ENCODE measurements around the gene COQ8B. TPM values are rescaled to one million over a fixed set of nuclear protein-coding genes. Genes with fewer than 3 reads are reported as not detected.
"Not testable (repeated sequence)": the region's sequence is repeated elsewhere in the genome, so short reads cannot be mapped to it uniquely, and the experiment has no call there.

Gene COQ8B
- 38.4 and 41.6 TPM in 2 replicates for total RNA-seq

- H3K4me3 Mint-ChIP-seq, result peak within 1 kb of the TSS; percentile 97
- H3K4me1 Mint-ChIP-seq (ENCODE audit: low read depth), result peaks cover 45% of the 10 kb centered on the region
- H3K9me3 Mint-ChIP-seq, result no peaks in the 10 kb centered on the region
- peak; percentile 100 for DNase-seq (ENCODE audit: low spot score)
- peaks cover 17% of the 10 kb centered on the region for H3K36me3 Mint-ChIP-seq (ENCODE audit: low read depth)
- intact Hi-C loops (cut with micrococcal nuclease), result loop anchor here (1.0 to 10.0 kb wide), 8 partner anchors 34 to 1171 kb away; partner anchors contain the start of genes ACTMAP, AKT2, BLVRB and C19orf47
- H3K27me3 Mint-ChIP-seq (ENCODE audit: insufficient read depth), result no peaks in the 10 kb centered on the region
- H3K27ac Mint-ChIP-seq, result peak within 1 kb of the TSS; percentile 95
Observed at GRCh38 chr19:40716482-40717324, at the start of gene COQ8B, which contains the start of gene ITPKC. Gene COQ8B, minus strand, starts transcription at chr19:40716886. Its CDS starts 2,254 bp downstream, at chr19:40714632. Gene ITPKC, plus strand, starts transcription at chr19:40717112. Its CDS starts 24 bp downstream, at chr19:40717136.

DNA sequence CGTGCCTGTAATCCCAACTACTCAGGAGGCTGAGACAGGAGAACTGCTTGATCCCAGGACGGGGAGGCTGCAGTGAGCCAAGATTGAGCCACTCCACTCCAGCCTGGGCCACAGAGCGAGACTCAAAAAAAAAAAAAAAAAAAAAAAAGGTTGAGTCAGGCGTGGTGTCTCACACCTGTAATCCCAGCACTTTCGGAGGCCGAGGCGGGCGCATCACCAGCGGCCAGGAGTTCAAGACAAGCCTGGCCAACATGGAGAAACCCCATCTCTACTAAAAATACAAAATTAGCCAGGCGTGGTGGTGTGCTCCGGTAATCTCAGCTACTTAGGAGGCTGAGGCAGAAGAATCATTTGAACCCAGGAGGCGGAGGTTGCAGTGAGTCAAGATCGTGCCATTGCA lies 49.7 kb upstream of the COQ8B start:
- H3K9me3 Mint-ChIP-seq; H3K27me3 Mint-ChIP-seq (ENCODE audit: insufficient read depth); H3K27ac Mint-ChIP-seq; DNase-seq (ENCODE audit: low spot score); intact Hi-C loops (cut with micrococcal nuclease); H3K4me3 Mint-ChIP-seq: not testable (repeated sequence)
- Mint-ChIP-seq H3K36me3 (ENCODE audit: low read depth) (peaks cover 54% of the 10 kb centered on the region), H3K4me1 (ENCODE audit: low read depth) (peaks cover 50% of the 10 kb centered on the region)

- DNase-seq (ENCODE audit: low spot score), result no peak
- H3K4me1 Mint-ChIP-seq (ENCODE audit: low read depth), result peaks cover 48% of the 10 kb centered on the region
- H3K4me3 Mint-ChIP-seq, result no peak overlapping the region
Observed at GRCh38 chr19:40763963-40764362, 47.3 kb upstream of the COQ8B start.

DNA sequence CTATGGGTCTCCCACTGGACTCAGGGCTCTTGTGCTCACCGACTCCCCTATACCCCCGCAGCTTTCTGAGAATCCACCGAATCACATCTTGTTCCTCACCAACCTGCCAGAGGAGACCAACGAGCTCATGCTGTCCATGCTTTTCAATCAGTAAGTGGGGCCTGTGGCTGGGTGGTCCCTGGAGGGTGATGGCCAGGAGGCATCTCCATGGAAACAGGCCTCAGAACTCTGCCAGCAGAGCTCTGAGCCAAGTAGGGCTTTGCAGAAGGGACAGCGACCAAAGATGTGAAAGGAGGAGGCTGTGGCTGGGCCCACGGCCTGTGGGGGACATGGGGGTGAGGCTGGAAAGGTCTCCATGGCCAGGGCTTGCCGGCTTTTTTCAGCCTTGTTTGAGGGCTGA lies 46.8 kb upstream of the COQ8B start:
- Mint-ChIP-seq H3K27me3 (ENCODE audit: insufficient read depth) (no peaks in the 10 kb centered on the region), H3K4me1 (ENCODE audit: low read depth) (peaks cover 49% of the 10 kb centered on the region), H3K9me3 (no peaks in the 10 kb centered on the region), H3K27ac (peak overlapping the region; percentile 10), H3K36me3 (ENCODE audit: low read depth) (peaks cover 56% of the 10 kb centered on the region), H3K4me3 (no peak overlapping the region)
- DNase-seq (ENCODE audit: low spot score), result no peak
- intact Hi-C loops (cut with micrococcal nuclease), result no loop called here

More at GRCh38 chr19:40763963-40764362, 47.3 kb upstream of the COQ8B start:
- Mint-ChIP-seq H3K27ac (peak overlapping the region; percentile 62), H3K36me3 (ENCODE audit: low read depth) (peaks cover 57% of the 10 kb centered on the region), H3K9me3 (no peaks in the 10 kb centered on the region), H3K27me3 (ENCODE audit: insufficient read depth) (no peaks in the 10 kb centered on the region)
- intact Hi-C loops (cut with micrococcal nuclease), result no loop called here

GRCh38 chr19:40762754-40763470 lies 46.2 kb upstream of the COQ8B start:
- H3K4me1 Mint-ChIP-seq (ENCODE audit: low read depth), result peaks cover 54% of the 10 kb centered on the region

GRCh38 chr19:40759352-40759751 lies 42.7 kb upstream of the COQ8B start:
- intact Hi-C loops (cut with micrococcal nuclease), result loop anchor here (10.0 kb wide), 1 partner anchor 475 kb away; the partner anchor contains the start of gene AKT2
- Mint-ChIP-seq H3K4me1 (ENCODE audit: low read depth) (peaks cover 66% of the 10 kb centered on the region), H3K27me3 (ENCODE audit: insufficient read depth) (no peaks in the 10 kb centered on the region), H3K27ac (no peak overlapping the region), H3K9me3 (no peaks in the 10 kb centered on the region), H3K36me3 (ENCODE audit: low read depth) (peaks cover 74% of the 10 kb centered on the region), H3K4me3 (no peak overlapping the region)
- DNase-seq (ENCODE audit: low spot score), result no peak

More at GRCh38 chr19:40762754-40763470, 46.2 kb upstream of the COQ8B start:
- Mint-ChIP-seq H3K36me3 (ENCODE audit: low read depth) (peaks cover 61% of the 10 kb centered on the region), H3K27ac (no peak overlapping the region), H3K27me3 (ENCODE audit: insufficient read depth) (no peaks in the 10 kb centered on the region), H3K4me3 (peak overlapping the region; percentile 15), H3K9me3 (no peaks in the 10 kb centered on the region)
- intact Hi-C loops (cut with micrococcal nuclease), result no loop called here
- no peak for DNase-seq (ENCODE audit: low spot score)

DNA sequence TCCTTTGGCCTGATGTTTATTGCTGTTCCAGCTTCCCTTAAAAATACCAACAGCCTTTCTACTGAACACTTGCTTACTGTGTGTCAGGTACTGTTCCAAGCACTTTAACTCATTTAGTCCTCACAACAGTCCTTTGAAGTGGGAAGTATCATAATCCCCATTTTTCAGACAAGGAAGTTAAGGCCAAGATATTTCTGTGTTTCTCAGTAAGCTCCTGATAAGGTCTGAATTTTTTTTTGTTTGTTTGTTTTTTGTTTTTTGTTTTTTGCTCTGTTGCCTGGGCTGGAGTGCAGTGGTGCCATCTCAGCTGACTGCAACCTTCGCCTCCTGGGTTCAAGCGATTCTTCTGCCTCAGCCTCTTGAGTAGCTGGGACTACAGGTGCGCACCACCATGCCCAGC lies 41.8 kb upstream of the COQ8B start:
- H3K36me3 Mint-ChIP-seq (ENCODE audit: low read depth), result peaks cover 68% of the 10 kb centered on the region
- no peaks in the 10 kb centered on the region for H3K27me3 Mint-ChIP-seq (ENCODE audit: insufficient read depth)
- no peaks in the 10 kb centered on the region for H3K9me3 Mint-ChIP-seq
- H3K4me1 Mint-ChIP-seq (ENCODE audit: low read depth), result peaks cover 60% of the 10 kb centered on the region
- peak overlapping the region; percentile 23 for H3K4me3 Mint-ChIP-seq
- intact Hi-C loops (cut with micrococcal nuclease), result loop anchor here (10.0 kb wide), 1 partner anchor 474 kb away; the partner anchor contains the start of gene AKT2
- DNase-seq (ENCODE audit: low spot score), result no peak
- peak overlapping the region; percentile 15 for H3K27ac Mint-ChIP-seq

DNA sequence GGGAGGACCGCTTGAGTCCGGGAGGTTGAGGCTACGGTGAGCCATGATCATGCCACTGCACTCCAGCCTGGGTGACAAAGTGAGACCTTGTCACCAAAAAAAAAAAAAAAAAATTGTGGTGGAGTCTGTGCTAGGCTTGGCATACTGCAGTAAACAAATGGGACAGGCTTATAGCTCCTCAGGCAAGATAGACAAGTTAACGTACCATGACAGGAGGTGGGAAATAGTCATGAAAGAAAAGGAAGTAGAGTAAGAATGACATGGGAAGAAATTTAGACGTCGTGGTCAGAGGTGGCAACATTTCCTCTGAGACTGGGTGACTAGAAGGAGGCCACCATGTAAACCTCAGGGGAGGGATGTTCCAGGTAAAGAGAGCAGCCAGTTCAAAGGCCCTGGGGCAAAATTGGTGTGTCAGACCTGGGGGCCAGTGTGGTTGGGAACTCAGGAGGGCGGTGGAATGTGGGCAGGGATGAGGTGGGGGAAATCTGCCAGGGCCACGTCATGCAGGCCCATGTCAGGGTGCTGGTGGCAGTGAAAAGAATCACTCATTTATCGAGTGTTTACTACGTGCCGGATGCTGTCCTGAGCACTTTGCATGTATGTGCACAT lies 39.9 kb upstream of the COQ8B start:
- H3K36me3 Mint-ChIP-seq (ENCODE audit: low read depth), result peaks cover 66% of the 10 kb centered on the region
- intact Hi-C loops (cut with micrococcal nuclease), result loop anchor here (10.0 kb wide), 1 partner anchor 472 kb away; the partner anchor contains the start of gene AKT2
- peak overlapping the region; percentile 85 for H3K27ac Mint-ChIP-seq
- H3K4me3 Mint-ChIP-seq, result peak overlapping the region; percentile 69
- no peaks in the 10 kb centered on the region for H3K27me3 Mint-ChIP-seq (ENCODE audit: insufficient read depth)
- no peak for DNase-seq (ENCODE audit: low spot score)
- H3K9me3 Mint-ChIP-seq, result no peaks in the 10 kb centered on the region
- peaks cover 51% of the 10 kb centered on the region for H3K4me1 Mint-ChIP-seq (ENCODE audit: low read depth)

- no peak for DNase-seq (ENCODE audit: low spot score)
- Mint-ChIP-seq H3K27ac (peak overlapping the region; percentile 85), H3K36me3 (ENCODE audit: low read depth) (peaks cover 67% of the 10 kb centered on the region), H3K4me1 (ENCODE audit: low read depth) (peaks cover 51% of the 10 kb centered on the region), H3K9me3 (no peaks in the 10 kb centered on the region), H3K4me3 (peak overlapping the region; percentile 65), H3K27me3 (ENCODE audit: insufficient read depth) (no peaks in the 10 kb centered on the region)
- intact Hi-C loops (cut with micrococcal nuclease), result loop anchor here (1.0 to 10.0 kb wide), 3 partner anchors 22 to 471 kb away; partner anchors contain the start of gene AKT2
Observed at GRCh38 chr19:40755791-40756190, 39.1 kb upstream of the COQ8B start.

- intact Hi-C loops (cut with micrococcal nuclease), result loop anchor here (1.0 to 10.0 kb wide), 3 partner anchors 22 to 470 kb away; partner anchors contain the start of gene AKT2
- Mint-ChIP-seq H3K27ac (peak overlapping the region; percentile 85), H3K9me3 (no peaks in the 10 kb centered on the region), H3K27me3 (ENCODE audit: insufficient read depth) (no peaks in the 10 kb centered on the region), H3K4me3 (peak overlapping the region; percentile 65), H3K4me1 (ENCODE audit: low read depth) (peaks cover 51% of the 10 kb centered on the region), H3K36me3 (ENCODE audit: low read depth) (peaks cover 62% of the 10 kb centered on the region)
- no peak for DNase-seq (ENCODE audit: low spot score)
Observed at GRCh38 chr19:40755248-40755624, 38.5 kb upstream of the COQ8B start.

DNA sequence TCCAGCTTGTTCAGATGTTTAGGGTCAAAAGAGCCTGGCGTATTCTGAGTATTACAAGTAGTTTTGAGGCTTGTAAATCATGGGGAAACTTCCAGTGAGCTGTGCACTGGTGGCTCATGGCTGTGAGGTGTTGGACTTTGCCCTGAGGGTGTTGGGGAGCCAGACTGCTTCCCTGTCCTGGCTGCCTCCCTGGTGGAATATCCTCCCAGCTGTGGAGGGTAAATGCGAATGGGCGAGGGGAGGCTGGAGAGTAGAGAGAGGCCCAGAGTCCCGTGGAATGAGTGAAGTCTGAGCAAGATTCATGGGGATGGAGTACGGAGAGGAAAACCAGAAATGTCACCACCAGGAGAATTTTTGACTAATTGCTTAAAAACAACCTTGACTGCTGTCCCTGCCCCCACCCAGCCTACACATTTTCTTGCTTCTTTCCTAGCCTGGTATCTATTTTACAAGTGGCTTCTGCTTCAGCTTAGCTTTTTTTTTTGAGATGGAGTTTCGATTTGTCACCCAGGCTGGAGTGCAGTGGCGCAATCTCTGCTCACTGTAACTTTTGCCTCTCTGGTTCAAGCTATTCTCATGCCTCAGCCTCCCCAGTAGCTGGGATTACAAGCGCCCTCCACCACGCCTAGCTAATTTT lies 38.0 kb upstream of the COQ8B start:
- intact Hi-C loops (cut with micrococcal nuclease), result loop anchor here (1.0 to 10.0 kb wide), 3 partner anchors 23 to 470 kb away; partner anchors contain the start of gene AKT2
- H3K27ac Mint-ChIP-seq, result peak overlapping the region; percentile 90
- no peak for DNase-seq (ENCODE audit: low spot score)
- peaks cover 58% of the 10 kb centered on the region for H3K36me3 Mint-ChIP-seq (ENCODE audit: low read depth)
- no peaks in the 10 kb centered on the region for H3K27me3 Mint-ChIP-seq (ENCODE audit: insufficient read depth)
- H3K4me1 Mint-ChIP-seq (ENCODE audit: low read depth), result peaks cover 53% of the 10 kb centered on the region
- peak overlapping the region; percentile 87 for H3K4me3 Mint-ChIP-seq
- no peaks in the 10 kb centered on the region for H3K9me3 Mint-ChIP-seq

GRCh38 chr19:40752257-40752781 lies 35.6 kb upstream of the COQ8B start:
- intact Hi-C loops (cut with micrococcal nuclease), result loop anchor here (10.0 kb wide), 1 partner anchor 468 kb away; the partner anchor contains the start of gene AKT2
- Mint-ChIP-seq H3K27me3 (ENCODE audit: insufficient read depth) (no peaks in the 10 kb centered on the region), H3K4me3 (peak overlapping the region; percentile 99), H3K36me3 (ENCODE audit: low read depth) (peaks cover 46% of the 10 kb centered on the region), H3K27ac (peak overlapping the region; percentile 99), H3K4me1 (ENCODE audit: low read depth) (peaks cover 47% of the 10 kb centered on the region), H3K9me3 (no peaks in the 10 kb centered on the region)
- DNase-seq (ENCODE audit: low spot score), result no peak

All from activated T-helper 1 cell treated with anti-CD3 and anti-CD28 coated beads, Interleukin-12 subunit alpha, Interleukin-12 subunit beta, Interleukin-2, Interleukin-4 antibody, amounts not matched to agents 30 ng/mL and 10 ng/mL and 1 ng/mL, durations not matched to agents 14 hours and 24 hours and 36 hours (primary cell).